Measurements from ENCODE around the gene CSF2RB. TPM values are rescaled to one million over a fixed set of nuclear protein-coding genes. Genes with fewer than 3 reads are reported as not detected.

CSF2RB gene
- total RNA-seq, 1 experiment from 2014 or later, result not detected

DNA sequence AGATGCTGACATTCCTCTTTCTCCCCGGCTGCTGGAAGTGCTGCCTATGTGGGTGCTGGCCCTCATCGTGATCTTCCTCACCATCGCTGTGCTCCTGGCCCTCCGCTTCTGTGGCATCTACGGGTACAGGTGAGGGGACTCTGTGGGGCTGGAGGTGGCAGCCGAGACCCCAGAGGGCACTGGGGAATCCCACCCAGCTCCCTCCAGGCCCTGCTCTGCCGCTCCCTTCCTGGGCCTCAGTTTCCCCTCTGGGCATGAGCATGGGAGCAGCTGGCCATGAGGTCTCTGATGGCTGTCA, 21.8 kb downstream of the CSF2RB start:
- no peaks in the 10 kb centered on the region for H3K79me2 ChIP-seq (ENCODE audit: insufficient read depth, low read length)
- TF ChIP-seq, protein P1, sequence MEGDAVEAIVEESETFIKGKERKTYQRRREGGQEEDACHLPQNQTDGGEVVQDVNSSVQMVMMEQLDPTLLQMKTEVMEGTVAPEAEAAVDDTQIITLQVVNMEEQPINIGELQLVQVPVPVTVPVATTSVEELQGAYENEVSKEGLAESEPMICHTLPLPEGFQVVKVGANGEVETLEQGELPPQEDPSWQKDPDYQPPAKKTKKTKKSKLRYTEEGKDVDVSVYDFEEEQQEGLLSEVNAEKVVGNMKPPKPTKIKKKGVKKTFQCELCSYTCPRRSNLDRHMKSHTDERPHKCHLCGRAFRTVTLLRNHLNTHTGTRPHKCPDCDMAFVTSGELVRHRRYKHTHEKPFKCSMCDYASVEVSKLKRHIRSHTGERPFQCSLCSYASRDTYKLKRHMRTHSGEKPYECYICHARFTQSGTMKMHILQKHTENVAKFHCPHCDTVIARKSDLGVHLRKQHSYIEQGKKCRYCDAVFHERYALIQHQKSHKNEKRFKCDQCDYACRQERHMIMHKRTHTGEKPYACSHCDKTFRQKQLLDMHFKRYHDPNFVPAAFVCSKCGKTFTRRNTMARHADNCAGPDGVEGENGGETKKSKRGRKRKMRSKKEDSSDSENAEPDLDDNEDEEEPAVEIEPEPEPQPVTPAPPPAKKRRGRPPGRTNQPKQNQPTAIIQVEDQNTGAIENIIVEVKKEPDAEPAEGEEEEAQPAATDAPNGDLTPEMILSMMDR (conservative IDR thresholded peaks at IDR 0.05), result no peak
- Mint-ChIP-seq H3K4me3 (no peak overlapping the region), H3K27ac (no peak overlapping the region; a peak in 1 of 7 replicates), H3K9me3 (no peaks in the 10 kb centered on the region), H3K36me3 (ENCODE audit: insufficient read depth in 1 of 3, low read depth in 3 of 3) (no peaks in the 10 kb centered on the region), H3K27me3 (ENCODE audit: low read depth) (peaks cover 23% of the 10 kb centered on the region), H3K4me1 (no peaks in the 10 kb centered on the region)
- no peak overlapping the region for H4K91ac ChIP-seq (ENCODE audit: insufficient read length, low read depth, low read length)
- WGBS (ENCODE audit: extremely low coverage, insufficient read length, low lambda C conversion rate), result no CpG with 5 or more reads among the region's 7 CpGs
- H3K79me1 ChIP-seq (ENCODE audit: insufficient read depth, low read depth, low read length, poor library complexity, severe bottlenecking), result no peaks in the 10 kb centered on the region
- no peaks in the 10 kb centered on the region for H3K27me3 ChIP-seq (ENCODE audit: insufficient read depth, low read length)
- no peak overlapping the region for H3K9ac ChIP-seq (ENCODE audit: extremely low read depth, insufficient read length, low read length)
- no peaks in the 10 kb centered on the region for H3K9me3 ChIP-seq (ENCODE audit: control insufficient read depth, low read depth, low read length)
- no peak overlapping the region for H3K14ac ChIP-seq (ENCODE audit: insufficient read depth, low read length)
- H3K27ac ChIP-seq (ENCODE audit: insufficient read length, low read depth, low read length), result no peak overlapping the region
- H3K4me1 ChIP-seq (ENCODE audit: insufficient read depth, low read length), result no peaks in the 10 kb centered on the region
- no peak overlapping the region for H3K18ac ChIP-seq (ENCODE audit: insufficient read length, low read depth, low read length)
- H2BK20ac ChIP-seq (ENCODE audit: low read depth, low read length, poor library complexity, severe bottlenecking), result no peak overlapping the region
- H3K4me2 ChIP-seq (ENCODE audit: insufficient read depth, insufficient read length, low read length), result no peak overlapping the region
- peak; percentile 17 for DNase-seq
- H2BK5ac ChIP-seq (ENCODE audit: insufficient read length, low read length), result no peak overlapping the region
- H2BK12ac ChIP-seq (ENCODE audit: insufficient read length, low read depth, low read length), result no peak overlapping the region
- no peak overlapping the region for H3K4ac ChIP-seq (ENCODE audit: low read depth, low read length)
- no peak overlapping the region for H3K23ac ChIP-seq (ENCODE audit: insufficient read length, low read depth, low read length)
- no peak overlapping the region for H4K5ac ChIP-seq (ENCODE audit: insufficient read length, low read depth, low read length)
- no peak overlapping the region for H3K56ac ChIP-seq (ENCODE audit: insufficient read length, low read depth, low read length)
- no peak overlapping the region for H4K8ac ChIP-seq (replicated peaks; ENCODE audit: insufficient read length, low read depth, low read length)
- no peak overlapping the region for H2AFZ ChIP-seq (ENCODE audit: low read length)
- no peak overlapping the region for H2BK120ac ChIP-seq (ENCODE audit: low read depth, low read length, poor library complexity, severe bottlenecking)
- no peaks in the 10 kb centered on the region for H4K20me1 ChIP-seq (ENCODE audit: control insufficient read depth, insufficient read depth, insufficient read length)
- no peaks in the 10 kb centered on the region for H3K23me2 ChIP-seq (ENCODE audit: insufficient read length, low read depth, low read length, poor library complexity, severe bottlenecking)
- H3T11ph ChIP-seq (ENCODE audit: low read length), result no peak overlapping the region
- no peak overlapping the region for H2AK5ac ChIP-seq (ENCODE audit: insufficient read length, low read length)
- H2BK15ac ChIP-seq (ENCODE audit: low read depth, low read length), result no peak overlapping the region
